Eye (tissue), 1 donor: ENCODE results near the gene FARS2.
A peak's percentile ranks its signal among the peaks of the same experiment; 100 is the strongest.

ENCODE experiments used
- DNase-seq: peaks from one replicate; pipeline ENCODE4 v3.0.0-alpha.2; 2015

The FARS2 gene

DNA sequence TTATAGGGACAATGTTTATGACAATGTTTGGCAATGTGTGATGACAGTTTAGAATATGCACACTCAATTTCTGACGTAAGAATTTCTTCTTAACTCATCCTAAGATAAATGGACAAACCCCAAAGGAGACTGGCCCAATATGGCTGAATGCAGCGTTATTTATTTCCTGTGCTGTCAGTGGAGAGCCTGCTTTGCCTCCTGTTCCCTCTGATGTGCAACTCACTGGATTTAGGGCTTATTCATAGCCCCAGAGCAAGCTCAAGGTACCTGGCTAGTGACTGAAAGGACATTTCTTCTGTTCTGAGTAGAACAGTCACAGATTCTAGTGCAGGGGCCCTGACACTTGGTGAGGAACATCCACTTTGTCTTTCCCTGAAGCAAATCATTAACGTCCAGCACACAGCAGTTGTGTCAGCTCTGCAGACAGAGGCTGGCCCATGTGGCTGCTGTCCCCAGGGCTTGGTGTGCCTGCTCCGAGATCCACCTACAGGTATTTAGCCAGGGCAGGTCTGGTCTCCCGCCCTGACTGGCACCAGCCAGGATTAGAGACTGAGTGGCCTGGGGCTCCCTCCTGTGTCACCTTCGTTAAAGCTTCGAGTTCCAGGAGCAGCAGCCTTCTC is 64.8 kb downstream of the FARS2 start:
- no peak for DNase-seq

DNA sequence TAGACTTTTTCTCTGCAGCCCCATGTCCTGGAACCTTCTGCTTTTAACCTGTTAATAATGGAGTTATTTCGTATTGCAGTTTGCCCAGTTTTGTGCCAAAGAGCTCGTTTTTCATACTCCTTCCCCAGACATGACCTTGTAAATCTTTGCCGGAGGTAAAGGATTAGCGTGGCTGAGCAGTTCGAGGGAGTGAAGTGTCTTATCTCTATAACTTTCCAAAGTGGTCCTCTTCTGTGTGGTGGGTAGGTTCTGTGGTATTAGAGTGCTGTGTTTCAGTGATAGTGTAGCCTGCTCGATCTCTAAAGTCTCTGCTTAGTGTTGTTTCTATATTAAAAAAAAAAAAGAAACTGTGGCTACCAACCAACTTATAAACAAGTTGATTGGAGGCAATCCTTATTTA is 67.5 kb downstream of the FARS2 start:
- DNase-seq, result no peak

DNA sequence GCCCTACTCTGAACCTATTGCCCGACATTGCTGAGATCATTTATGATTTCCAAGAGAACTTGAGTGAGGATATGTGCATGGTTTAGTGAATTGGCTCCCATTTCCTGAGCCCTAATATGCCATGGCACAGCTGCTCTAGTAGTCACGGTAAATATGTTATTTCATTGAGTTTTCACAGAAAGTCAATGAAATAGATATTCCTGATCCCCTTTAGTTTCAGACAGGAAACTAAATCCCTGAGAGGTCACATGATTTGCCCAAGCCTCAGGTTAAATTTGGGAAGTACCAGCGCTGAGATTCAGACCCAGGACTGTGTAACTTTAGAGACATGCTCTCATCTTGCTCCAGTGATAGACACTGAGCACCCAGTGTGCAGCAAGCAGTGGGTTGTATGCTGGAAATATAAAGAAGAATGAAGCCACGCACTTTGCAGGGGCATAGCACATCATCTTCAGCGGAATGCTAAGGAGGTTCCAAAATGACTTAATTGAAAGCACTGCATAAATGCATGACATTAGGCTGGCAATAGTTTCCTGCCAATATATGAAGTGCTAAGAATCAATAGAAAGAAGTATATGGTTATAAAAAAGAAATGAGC is 70.6 kb downstream of the FARS2 start:
- DNase-seq, result no peak

DNA sequence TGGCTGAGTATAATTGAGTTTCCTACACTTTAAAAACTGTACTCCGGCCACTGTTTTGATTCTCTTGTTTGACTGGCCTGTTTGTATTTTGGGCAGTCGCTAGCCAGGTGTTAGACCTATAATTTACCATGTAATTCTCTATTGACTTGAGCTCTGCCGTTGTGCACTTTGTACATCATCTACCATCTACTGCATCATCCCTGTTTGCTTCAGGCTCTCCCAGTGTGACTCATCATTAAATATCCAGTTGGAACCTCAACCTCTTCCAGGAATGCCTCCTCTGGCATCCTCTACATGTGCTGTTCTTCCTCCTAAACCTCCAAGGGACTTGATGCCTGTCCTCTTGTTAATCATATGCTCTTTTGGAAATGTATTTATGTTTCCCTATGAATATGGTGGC is 72.3 kb downstream of the FARS2 start:
- no peak for DNase-seq

DNA sequence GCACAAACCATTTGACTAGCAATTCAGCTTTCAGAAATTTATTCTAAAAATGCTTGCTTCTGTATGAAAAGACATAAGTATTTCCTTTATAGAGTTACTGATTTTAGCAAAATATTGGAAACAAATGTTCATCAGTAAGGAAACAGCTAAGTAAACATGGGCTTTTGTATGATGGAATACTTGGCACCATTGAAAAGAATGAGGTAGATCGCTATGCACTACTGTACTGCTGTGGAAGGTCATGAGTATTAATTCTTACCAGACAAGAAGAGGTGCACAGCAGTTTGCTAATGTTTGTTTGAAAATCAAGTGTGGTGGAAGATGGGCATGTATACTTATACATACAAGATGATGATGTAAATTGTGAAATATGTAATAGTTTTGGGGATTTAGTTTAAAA is 73.0 kb downstream of the FARS2 start:
- no peak for DNase-seq

DNA sequence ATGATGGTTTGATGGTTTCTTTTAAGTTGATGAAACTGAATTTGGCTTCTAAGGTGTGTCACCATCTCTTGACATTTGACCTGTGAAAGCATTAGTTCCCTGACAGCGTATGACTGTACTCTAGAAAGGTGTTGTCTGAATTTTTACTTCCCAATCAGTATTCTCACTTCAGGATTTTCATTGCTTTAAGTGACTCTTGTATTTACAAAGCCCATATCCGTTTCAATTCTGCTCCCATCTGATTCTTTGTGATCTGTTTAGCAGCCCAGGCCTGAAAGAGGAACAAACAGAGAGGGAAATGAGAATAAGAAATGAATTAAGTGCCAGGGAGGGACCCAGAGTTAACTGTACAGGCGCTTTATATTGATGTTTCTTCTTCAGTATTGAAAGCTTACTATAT is 73.7 kb downstream of the FARS2 start:
- no peak for DNase-seq

DNA sequence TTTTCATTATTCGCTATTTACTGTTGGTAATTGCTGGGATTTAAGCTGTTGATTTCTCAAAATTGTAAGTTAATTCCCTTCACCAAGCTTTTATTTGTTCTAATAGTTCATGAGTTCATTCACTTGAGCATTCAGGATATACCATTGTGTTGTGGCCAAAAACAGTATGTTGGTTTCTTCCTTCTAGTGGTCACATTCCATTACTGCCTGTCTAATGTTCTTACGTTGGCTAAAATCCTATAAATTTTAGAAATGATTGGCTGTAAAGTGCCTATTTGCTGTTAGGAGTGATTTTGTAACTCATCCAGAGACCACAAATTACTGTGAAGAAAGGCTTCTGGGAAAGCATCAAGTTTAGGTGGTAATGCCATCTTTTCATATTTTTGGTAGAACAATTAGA is 76.3 kb downstream of the FARS2 start:
- no peak for DNase-seq

DNA sequence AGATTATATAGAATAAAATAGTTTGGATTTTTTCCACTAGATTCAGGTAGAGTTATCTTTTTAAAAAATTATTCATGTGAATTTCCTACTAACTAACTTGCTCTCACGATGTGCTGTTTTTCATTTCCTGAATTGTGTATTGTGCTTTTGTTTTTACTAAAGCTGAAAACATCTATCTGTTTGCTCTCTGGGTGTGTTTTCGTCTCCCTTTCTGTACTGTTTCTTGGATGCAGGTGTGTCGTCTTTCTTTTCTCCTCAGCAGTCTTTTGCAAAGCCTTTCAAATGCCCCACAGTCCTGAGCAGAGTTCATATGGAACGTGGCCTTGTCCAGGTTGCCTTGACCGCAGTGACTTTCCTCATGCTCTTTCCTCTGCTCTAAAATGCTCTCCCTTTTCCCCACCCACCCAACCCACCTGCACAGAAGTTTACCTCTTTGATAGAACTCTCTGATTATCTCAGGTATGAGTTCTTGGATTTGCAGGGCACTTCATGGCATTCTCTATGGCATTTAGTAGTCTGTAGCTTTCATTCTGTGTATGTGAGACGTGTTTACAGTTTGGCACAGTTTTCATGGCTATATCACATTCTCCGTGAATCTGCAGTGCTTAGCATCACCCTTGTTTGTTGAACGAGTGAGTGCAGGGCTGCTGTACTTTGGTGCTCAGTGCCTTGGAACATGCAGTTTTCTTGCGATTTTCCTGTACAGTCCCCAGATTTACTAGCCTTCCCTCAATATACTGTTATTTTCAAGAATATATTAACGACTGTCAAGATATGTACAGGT is 77.1 kb downstream of the FARS2 start:
- no peak for DNase-seq

DNA sequence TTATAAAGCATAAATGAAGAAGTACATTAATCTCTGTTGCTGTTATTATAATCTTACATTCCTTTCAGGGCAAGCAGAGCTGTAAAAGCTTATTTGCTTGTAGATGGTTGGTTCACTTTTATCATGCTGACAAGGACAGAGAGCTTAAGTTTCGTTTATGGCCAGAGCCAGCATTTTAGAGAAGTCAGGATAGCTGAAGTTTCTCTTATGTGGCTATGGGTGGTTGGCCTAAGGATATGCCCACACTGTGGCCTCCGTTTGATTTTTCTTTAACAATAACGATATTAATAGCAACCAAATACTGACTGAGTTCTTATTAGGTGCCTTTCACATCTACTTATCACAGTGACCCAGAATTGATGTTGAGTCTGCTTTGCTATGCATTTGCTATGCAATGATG is 78.5 kb downstream of the FARS2 start:
- no peak for DNase-seq

DNA sequence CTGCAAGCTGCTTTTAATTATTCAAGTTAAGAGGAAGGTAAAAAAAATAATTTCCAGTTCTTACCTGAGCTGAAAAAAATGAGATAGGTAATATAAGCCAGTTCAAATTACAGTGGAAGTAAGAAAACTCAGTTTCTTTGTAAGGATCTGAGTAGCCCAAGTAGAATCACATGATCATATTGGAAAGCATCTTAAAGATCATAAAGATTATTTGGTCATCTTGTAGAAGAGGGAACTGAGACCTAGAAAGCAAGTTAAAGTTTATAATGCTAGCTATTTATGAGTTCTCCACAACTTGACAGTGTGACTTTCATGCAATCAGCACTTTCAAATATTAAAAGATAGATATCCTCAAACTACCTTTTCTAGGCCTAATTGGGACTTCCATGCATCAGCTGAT is 80.5 kb downstream of the FARS2 start:
- no peak for DNase-seq

DNA sequence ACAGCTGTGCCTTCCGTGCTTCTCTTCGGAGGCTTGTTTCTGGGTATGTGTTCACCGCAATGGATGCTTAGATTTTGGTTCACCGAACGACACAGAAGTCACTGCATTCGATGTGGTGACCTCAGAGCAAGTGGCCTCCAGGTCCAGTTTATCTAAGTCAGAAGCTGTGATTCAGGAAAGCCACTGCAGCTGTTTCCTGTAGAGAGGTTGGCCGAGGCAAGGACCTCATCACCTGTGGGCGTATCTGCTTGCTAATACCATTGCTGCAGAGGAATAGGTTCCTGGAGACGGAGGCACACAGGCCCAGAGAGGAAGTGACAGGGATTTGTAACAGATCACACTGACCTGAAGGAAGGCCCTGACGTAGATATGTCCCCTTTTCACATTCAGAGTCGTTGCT is 82.7 kb downstream of the FARS2 start:
- DNase-seq, result no peak

DNA sequence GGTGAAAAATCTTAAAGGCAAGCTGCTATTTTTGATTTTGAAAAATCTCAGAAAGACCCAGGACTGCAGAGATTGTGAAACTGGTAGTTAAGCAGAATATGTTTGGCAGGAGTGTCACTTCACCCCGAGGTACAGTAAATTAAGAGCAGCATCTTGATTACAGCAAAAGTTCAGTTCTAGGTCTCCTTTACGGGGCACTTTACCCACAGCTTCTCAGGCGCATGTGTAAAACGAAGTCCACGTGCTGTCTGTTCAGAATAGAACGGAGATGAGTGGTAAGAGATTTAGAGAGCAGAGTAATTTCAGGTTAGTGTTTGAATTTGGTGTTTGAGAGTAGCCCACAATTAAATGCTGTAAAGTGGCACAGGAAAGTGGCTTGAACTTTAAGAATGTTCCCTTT is 84.0 kb downstream of the FARS2 start:
- no peak for DNase-seq

DNA sequence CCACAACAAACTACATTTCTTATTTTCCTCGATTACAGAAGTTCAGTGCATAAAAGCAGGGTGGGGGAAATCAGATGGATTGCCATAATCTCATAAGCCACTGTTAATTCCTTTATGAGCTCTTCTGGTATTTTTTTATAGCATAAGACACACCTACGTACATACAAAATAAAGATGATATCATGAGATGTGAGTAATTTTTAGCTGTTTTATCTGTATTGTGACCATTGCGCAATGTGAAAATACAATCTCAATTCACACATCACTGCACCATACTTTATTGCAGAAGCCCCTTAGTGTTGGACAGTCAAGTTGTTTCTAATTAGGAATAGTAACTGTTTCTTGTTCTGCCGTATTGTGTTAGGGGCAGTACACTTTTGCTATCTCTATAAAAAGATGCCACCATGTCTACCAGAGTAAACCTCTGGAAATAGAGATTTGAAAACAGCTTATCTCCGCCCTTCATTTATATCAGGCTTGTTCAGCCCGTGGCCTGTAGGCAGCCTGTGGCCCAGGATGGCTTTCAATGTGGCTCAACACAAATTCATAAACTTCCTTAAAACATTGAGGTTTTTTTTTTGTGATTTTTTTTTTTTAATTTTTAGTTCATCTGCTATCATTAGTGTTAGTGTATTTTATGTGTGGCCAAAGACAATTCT is 90.4 kb downstream of the FARS2 start:
- no peak for DNase-seq

DNA sequence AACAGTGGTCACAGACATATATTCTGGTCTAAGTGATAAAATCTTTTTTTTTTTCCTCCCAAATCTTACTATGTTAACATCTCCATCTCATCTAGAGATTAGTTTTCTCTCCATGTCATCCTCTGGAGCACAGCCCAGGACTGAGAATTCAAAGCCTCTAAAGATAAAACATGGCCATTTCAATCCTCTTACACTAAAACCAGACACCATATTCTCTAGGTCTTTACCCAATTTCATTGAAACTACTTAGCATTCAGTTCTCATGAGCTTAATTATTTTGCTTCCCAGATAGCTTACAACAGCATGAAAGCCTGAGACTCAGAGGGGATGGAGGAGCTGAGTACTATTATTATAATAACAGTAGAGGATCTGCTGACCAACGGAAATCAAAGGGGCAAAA is 92.7 kb downstream of the FARS2 start:
- no peak for DNase-seq

DNA sequence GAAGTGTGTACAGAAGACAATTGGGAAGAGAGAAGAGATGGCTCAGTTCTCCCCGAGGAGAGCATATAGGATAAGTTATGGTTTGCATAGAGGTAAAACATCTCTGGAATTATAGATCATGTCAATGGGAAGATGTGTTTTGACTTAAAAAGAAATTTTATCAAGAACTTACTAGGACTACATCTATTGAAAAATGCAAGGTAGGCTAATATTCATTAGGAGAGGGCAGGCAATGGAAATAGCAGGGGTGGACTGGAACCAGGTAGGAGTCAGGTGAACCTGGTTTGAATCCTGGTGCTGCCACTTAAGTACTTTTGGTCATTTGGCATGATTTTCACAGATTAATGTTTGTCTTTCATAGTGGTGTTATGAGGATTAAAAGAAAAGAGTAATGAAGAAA is 96.2 kb downstream of the FARS2 start:
- DNase-seq, result no peak

DNA sequence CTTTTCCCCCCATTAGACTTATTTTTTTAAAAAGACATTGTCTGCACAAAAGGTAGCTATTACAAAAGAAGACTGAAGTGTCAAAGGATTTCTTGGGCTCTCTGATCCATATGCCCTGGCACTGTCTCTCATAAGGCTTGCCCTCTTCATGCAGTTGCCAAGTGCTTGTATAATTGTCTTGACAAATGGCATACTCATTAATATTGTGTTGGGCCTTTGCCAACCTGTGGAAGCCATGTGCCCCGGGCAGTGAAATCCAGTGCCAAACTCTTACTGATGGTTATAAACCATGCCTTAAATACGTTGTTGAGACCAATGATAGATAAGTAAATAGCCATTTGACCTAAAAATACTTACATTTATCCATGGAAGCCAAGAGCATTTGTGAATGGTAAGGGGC is 98.1 kb downstream of the FARS2 start:
- DNase-seq, result no peak

DNA sequence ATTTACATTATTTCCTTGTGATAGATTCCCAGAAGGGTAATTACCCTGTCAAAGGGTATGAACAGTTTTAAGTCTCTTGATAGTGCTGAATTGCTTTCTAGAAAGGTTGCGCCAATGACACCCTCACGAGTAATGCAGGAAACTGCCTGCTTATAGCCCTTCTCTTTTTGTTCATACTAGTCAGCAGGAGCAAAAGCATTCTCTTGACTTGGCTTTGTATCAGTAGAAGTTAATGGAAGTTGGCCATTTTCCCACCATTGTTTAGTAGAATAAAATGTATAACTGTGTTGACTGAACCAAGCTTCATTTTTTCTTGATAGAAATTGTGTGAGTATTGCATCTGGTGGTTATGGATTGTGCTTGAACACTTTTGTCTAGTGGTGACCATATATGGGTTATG is 100.1 kb downstream of the FARS2 start:
- DNase-seq, result no peak

DNA sequence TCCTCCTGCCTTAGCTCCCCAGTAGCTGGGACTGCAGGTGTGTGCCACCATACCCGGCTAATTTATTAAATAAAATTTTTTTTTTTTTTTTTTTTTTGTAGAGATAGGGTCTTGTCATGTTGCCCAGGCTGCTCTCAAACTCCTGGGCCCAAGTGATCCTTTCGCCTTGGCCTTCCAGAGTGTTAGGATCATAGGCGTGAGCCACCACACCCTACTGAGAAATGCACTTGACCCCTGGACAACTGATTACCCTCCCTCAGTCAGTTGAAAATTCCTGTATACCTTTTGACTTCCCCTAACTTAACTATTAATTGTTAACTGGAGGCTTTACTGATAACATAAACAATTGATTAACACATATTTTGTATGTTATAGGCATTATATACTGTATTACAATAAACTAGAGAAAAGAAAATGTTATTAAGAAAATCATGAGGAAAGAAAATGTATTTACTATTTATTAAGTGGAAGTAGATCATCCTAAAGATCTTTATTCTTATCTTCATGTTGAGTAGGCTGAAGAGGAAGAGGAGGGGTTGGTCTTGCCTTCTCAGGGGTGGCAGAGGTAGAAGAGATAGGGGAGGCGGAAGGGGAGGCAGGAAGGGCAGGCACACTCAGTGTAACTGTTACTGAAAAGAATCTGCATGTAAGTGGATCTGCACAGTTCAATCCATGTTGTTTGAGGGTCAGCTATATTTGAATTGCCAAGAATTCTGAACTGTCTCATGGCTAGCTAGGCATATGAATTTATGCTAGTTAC is 104.3 kb downstream of the FARS2 start:
- no peak for DNase-seq

DNA sequence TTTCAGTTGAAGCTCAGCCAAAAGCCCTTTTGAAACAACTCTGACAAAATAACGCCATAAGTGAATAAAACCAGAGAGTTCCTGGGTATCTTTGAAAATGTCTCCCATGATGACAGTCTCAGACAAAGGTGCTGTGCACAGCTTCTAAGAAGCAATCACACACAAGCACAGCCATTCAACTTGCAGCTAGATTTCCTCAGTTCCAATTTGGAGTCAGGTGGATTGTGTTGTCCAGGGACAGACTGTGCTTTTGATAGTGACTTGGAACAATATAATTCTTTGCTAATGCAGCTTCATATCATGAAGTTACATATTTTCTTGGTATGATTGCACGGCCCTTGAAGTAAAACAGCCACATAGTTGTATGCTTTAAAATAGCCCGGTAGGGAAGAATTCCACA is 105.6 kb downstream of the FARS2 start:
- no peak for DNase-seq

DNA sequence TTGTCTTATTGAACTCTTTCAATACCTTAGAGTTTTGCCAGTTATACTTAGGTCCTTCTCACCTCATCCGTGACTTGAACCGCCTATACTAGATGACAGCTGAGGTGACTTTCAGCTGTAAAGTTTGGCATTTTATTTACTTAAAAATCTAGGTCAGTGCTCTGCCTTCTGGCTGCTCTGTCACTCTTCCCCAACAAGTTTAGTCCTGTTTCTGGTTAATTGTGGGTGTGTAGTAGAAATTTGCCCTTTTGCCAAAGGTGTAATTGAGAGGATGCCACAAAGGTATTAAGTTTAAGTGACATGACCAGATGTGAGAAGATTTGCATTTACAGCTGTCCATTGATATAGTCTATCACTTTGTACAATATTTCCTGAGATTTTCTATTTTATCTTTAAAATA is 106.2 kb downstream of the FARS2 start:
- DNase-seq, result no peak

DNA sequence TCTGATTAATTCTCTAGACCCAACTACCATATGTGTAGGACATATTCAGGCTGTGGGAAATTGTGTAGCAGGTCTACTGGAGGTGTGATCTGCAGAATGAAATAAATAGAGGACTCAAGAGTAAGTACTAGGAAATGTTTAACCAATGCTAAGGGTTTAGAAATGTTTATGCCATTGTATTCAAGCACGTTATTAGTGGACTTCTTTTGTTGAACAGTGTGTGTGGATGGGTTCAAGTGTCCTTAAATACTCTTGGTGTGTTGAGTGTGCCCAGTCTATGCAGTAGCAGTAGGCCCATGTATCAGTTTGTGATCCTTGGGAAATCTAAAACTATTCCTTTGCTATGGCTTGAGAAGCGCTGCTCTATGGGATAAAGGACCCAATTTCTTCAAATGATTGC is 112.1 kb downstream of the FARS2 start:
- DNase-seq, result no peak

DNA sequence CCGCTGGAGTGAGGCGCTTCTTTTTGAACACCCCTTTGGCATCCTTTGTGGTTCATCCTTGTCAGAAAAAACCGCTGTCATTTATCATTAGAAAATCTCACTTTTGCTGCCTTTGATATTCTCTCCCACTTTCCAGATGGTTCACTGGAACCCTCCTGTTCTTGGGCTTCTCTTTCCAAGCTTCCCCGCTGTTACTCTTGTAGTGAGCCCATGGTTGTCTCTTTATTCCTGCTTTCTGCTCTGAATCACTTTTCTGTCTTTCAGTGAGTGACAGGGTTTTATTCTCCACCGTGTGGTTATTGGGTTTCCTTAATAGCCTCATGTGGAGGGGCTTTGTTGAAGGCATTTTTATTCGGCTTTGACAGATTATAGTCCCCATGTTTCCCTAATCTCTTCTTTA is 117.0 kb downstream of the FARS2 start:
- DNase-seq, result peak; percentile 39

DNA sequence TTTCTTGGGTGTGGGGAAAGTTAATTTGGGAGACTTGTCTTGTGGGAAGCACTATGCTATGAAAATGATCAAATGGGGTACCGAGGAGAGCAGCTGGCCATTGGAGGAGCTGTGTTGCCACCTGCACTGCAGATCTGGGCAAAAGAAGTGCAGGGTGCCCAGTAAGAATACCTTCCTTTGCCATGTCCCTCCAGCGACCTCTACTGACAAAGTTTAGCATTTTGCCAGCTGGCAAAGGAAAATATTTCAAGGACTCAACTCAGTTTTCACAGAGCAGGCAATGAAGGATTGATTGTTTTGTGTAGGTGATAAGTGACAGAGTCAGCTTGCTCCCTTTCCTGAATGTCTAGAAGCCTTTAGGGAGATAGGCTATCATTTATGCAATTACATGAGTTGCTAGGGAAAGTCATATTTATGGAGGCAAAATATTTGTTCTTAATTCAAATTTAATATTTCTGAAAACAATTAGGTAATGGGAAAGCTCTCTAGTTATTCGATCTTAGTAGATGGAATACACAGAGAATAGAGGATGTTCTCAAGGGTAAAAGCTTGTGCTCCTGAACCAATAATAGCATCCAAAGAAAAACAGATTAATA is 118.4 kb downstream of the FARS2 start:
- DNase-seq, result peak; percentile 45
